Naive thymus-derived CD4-positive, alpha-beta T cell (primary cell): Measurements from ENCODE around the gene CEP72. TPM values are rescaled to one million over a fixed set of nuclear protein-coding genes. Genes with fewer than 3 reads are reported as not detected.
"Not testable (repeated sequence)": the region's sequence is repeated elsewhere in the genome, so short reads cannot be mapped to it uniquely, and the experiment has no call there.

Source experiments
- ATAC-seq: fragments of 150-1000 bp; cut with Tn5 transposase; 2 replicates; pipeline ENCODE4 v1.10.0; 2021; ENCODE audit warnings: mild to moderate bottlenecking, moderate library complexity
- CTCF ChIA-PET: fragments of 350-600 bp; sonication (Branson Sonifier 250); formaldehyde crosslinking; loops from one replicate; lab custom pipeline; 2021; ENCODE audit warnings: antibody characterized with exemption; lab: Charles Lee
- POLR2A ChIA-PET: fragments of 350-600 bp; sonication (Branson Sonifier 250); formaldehyde crosslinking; loops from one replicate; lab custom pipeline; 2021; ENCODE audit warnings: antibody characterized with exemption, inconsistent platforms; lab: Charles Lee
- DNase-seq, 9 donors: peaks; one replicate each; pipeline versions ENCODE4 v3.0.0 to v3.0.0-alpha.2; 2020 to 2022; ENCODE audit warnings: mixed read lengths in 1 of 9
- H3K27ac ChIP-seq: one replicate; pipeline ENCODE4 v1.7.0; 2013; ENCODE audit warnings: mild to moderate bottlenecking, low read depth, low read length, moderate library complexity
- H3K27me3 ChIP-seq, 2 donors: one replicate each; pipeline ENCODE4 v1.7.0; 2013; ENCODE audit warnings: low read length in 2 of 2, mild to moderate bottlenecking in 2 of 2, moderate library complexity in 2 of 2; ENCODE audit not compliant: control insufficient read depth in 2 of 2, insufficient read depth in 2 of 2
- H3K36me3 ChIP-seq, 3 experiments: 1 replicate in 2 of 3; 2 replicates in 1 of 3; pipeline ENCODE4 v1.7.0; 2013; ENCODE audit warnings: low read length in 3 of 3, mild to moderate bottlenecking in 3 of 3, moderate library complexity in 1 of 3; ENCODE audit not compliant: insufficient read depth in 3 of 3, control insufficient read depth in 2 of 3
- H3K4me1 ChIP-seq, 2 donors: one replicate each; pipeline ENCODE4 v1.7.0; 2013; ENCODE audit warnings: low read length in 2 of 2, mild to moderate bottlenecking in 2 of 2, moderate library complexity in 1 of 2; ENCODE audit not compliant: control insufficient read depth in 2 of 2, insufficient read depth in 2 of 2
- H3K4me3 ChIP-seq: 2 replicates; pipeline ENCODE4 v1.7.0; 2013; ENCODE audit warnings: mild to moderate bottlenecking, low read length
- H3K9me3 ChIP-seq, 3 experiments: 1 replicate in 2 of 3; 2 replicates in 1 of 3; pipeline ENCODE4 v1.7.0; 2013; ENCODE audit warnings: low read length in 3 of 3; ENCODE audit not compliant: control insufficient read depth in 2 of 3
- H3K27ac Mint-ChIP-seq, 9 donors: one replicate each; pipeline ENCODE4 v1.8.0; 2020 to 2022; ENCODE audit warnings: mixed read lengths in 9 of 9, mild to moderate bottlenecking in 8 of 9, moderate library complexity in 5 of 9, inconsistent platforms in 2 of 9
- H3K27me3 Mint-ChIP-seq, 5 donors: one replicate each; pipeline ENCODE4 v1.8.0; 2021 to 2022; ENCODE audit warnings: mixed read lengths in 5 of 5, mild to moderate bottlenecking in 1 of 5
- H3K36me3 Mint-ChIP-seq, 5 donors: one replicate each; pipeline ENCODE4 v1.8.0; 2020 to 2022; ENCODE audit warnings: mixed read lengths in 5 of 5, mild to moderate bottlenecking in 3 of 5, inconsistent platforms in 1 of 5
- H3K4me1 Mint-ChIP-seq, 7 donors: one replicate each; pipeline ENCODE4 v1.8.0; 2020 to 2022; ENCODE audit warnings: mixed read lengths in 7 of 7, mild to moderate bottlenecking in 3 of 7, inconsistent platforms in 1 of 7
- H3K4me3 Mint-ChIP-seq, 10 donors: one replicate each; pipeline ENCODE4 v1.8.0; 2020 to 2022; ENCODE audit warnings: mild to moderate bottlenecking in 10 of 10, mixed read lengths in 10 of 10, moderate library complexity in 6 of 10, inconsistent platforms in 2 of 10
- H3K9me3 Mint-ChIP-seq, 11 donors: one replicate each; pipeline ENCODE4 v1.8.0; 2020 to 2022; ENCODE audit warnings: mixed read lengths in 11 of 11, mild to moderate bottlenecking in 4 of 11, inconsistent platforms in 1 of 11, moderate library complexity in 1 of 11
- intact Hi-C, 2 donors: fragments of 100-400 bp; cut with micrococcal nuclease; formaldehyde crosslinking; loops; one replicate each; pipeline ENCODE4 v1.15.1; 2023
- polyA plus RNA-seq, 2 donors: library from polyadenylated mRNA; unstranded; fragments of 300-500 nt; fragmentation: Illumina TruSeq; gene quantifications; one replicate each; pipeline ENCODE4 v1.2.3, GENCODE V29; 2021
- total RNA-seq, 6 experiments: library from RNA in 5 of 6; stranded (reverse) in 5 of 6; gene quantifications; 1 replicate in 5 of 6; 2 replicates in 1 of 6; pipeline ENCODE4 v1.2.3 and lab custom pipeline; 2021 to 2026

CEP72 gene
- total and polyA plus RNA-seq, 7 experiments from 2014 or later, result 6.0 to 33.8 (median 16.4) TPM

GRCh38 chr5:695475-695874 is 83.3 kb downstream of the CEP72 start:
- DNase-seq, H3K27ac ChIP-seq, H3K4me1 Mint-ChIP-seq, H3K4me1 ChIP-seq, H3K27me3 ChIP-seq, ATAC-seq, POLR2A ChIA-PET, CTCF ChIA-PET, H3K4me3 Mint-ChIP-seq, H3K9me3 Mint-ChIP-seq, H3K4me3 ChIP-seq, H3K9me3 ChIP-seq, H3K36me3 Mint-ChIP-seq, intact Hi-C loops, H3K27ac Mint-ChIP-seq, H3K36me3 ChIP-seq: not testable (repeated sequence)
- peaks cover 0 to 40% (median 4%) of the 10 kb centered on the region in 5 donors for H3K27me3 Mint-ChIP-seq

- peaks cover 0 to 43% (median 4%) of the 10 kb centered on the region in 5 donors for H3K27me3 Mint-ChIP-seq
- H3K27me3 ChIP-seq, H3K36me3 Mint-ChIP-seq, H3K27ac ChIP-seq, H3K27ac Mint-ChIP-seq, H3K4me3 ChIP-seq, H3K4me3 Mint-ChIP-seq, H3K4me1 ChIP-seq, CTCF ChIA-PET, ATAC-seq, intact Hi-C loops, H3K9me3 ChIP-seq, H3K4me1 Mint-ChIP-seq, H3K36me3 ChIP-seq, POLR2A ChIA-PET, DNase-seq, H3K9me3 Mint-ChIP-seq: not testable (repeated sequence)
These were observed 84.1 kb downstream of the CEP72 start for GRCh38 chr5:696191-696590.

- H3K4me1 Mint-ChIP-seq, POLR2A ChIA-PET, H3K4me1 ChIP-seq, intact Hi-C loops, H3K36me3 Mint-ChIP-seq, H3K9me3 ChIP-seq, CTCF ChIA-PET, H3K27ac ChIP-seq, H3K36me3 ChIP-seq, DNase-seq, ATAC-seq, H3K27ac Mint-ChIP-seq, H3K9me3 Mint-ChIP-seq, H3K4me3 ChIP-seq, H3K27me3 ChIP-seq: not testable (repeated sequence)
- Mint-ChIP-seq H3K4me3 (peak overlapping the region in 2 of 10 donors; percentile 10 to 23), H3K27me3 (peaks cover 0 to 45% (median 4%) of the 10 kb centered on the region in 5 donors)
These were observed 84.9 kb downstream of the CEP72 start for GRCh38 chr5:696753-697702.

Other genes starting within 250 kb of the CEP72 start
- gene EXOC3, start 169.2 kb upstream of the CEP72 start, total RNA-seq, result 100 to 1,000 TPM in 1 of 5 experiments, 10 to 100 TPM in 4; 79.1 to 105 (median 89.8) TPM
- gene EXOC3, start 169.2 kb upstream of the CEP72 start, polyA plus RNA-seq, result 10 to 100 TPM; 44.3 to 47.5 TPM
- gene SLC9A3, start 87.9 kb upstream of the CEP72 start, total RNA-seq, result 1 to 10 TPM; 1.5 to 3.4 (median 2.4) TPM
- 1 to 10 TPM; 3.4 to 5.5 TPM for gene SLC9A3, start 87.9 kb upstream of the CEP72 start, polyA plus RNA-seq
- gene TPPP, start 81.0 kb downstream of the CEP72 start, total RNA-seq, result 1 to 10 TPM in 1 of 5 experiments, under 1 TPM in 4; 0.02 to 3.4 (median 0.14) TPM
- under 1 TPM; 0.08 to 0.31 TPM for gene TPPP, start 81.0 kb downstream of the CEP72 start, polyA plus RNA-seq
- gene ZDHHC11B, start 172.4 kb downstream of the CEP72 start, total RNA-seq, result 1 to 10 TPM in 3 of 5 experiments, under 1 TPM in 1, not detected in 1; 0.81 to 5.5 (median 1.4) TPM
- under 1 TPM in 1 of 2 donors, not detected in 1; 0.13 TPM for gene ZDHHC11B, start 172.4 kb downstream of the CEP72 start, polyA plus RNA-seq
- 10 to 100 TPM in 2 of 5 experiments, 1 to 10 TPM in 3; 7.1 to 22.1 (median 9.6) TPM for gene ZDHHC11, start 238.6 kb downstream of the CEP72 start, total RNA-seq
- gene ZDHHC11, start 238.6 kb downstream of the CEP72 start, polyA plus RNA-seq, result under 1 TPM in 1 of 2 donors, not detected in 1; 0.20 TPM